GM21390 (cell line): Measurements from ENCODE around the gene CLDN2.
A peak's percentile ranks its signal among the peaks of the same experiment; 100 is the strongest.
"Not testable (repeated sequence)": the region's sequence is repeated elsewhere in the genome, so short reads cannot be mapped to it uniquely, and the experiment has no call there.

Experiments used
- ATAC-seq: cut with Tn5 transposase; IDR thresholded peaks from one replicate; pipeline ENCODE4 v1.9.1; 2021; ENCODE audit not compliant: unreplicated experiment

The CLDN2 gene

GRCh38 chrX:106919932-106920452, at the start of gene CLDN2:
Gene CLDN2, plus strand, starts transcription at chrX:106920402. Its CDS starts 7,827 bp downstream, at chrX:106928229.
- no peak for ATAC-seq

GRCh38 chrX:106872796-106873195, 47.4 kb upstream of the CLDN2 start:
- ATAC-seq: not testable (repeated sequence)

GRCh38 chrX:106874075-106874474, 46.1 kb upstream of the CLDN2 start:
- no peak for ATAC-seq

GRCh38 chrX:106875151-106875550, 45.1 kb upstream of the CLDN2 start:
- no peak for ATAC-seq

- no peak for ATAC-seq
These were observed 30.7 kb upstream of the CLDN2 start for GRCh38 chrX:106889468-106889867.

GRCh38 chrX:106891762-106892460, 28.3 kb upstream of the CLDN2 start:
- ATAC-seq: no peak

GRCh38 chrX:106894392-106894909, 25.8 kb upstream of the CLDN2 start:
- ATAC-seq: peak; percentile 65

GRCh38 chrX:106894978-106895452, 25.2 kb upstream of the CLDN2 start:
- no peak for ATAC-seq

- ATAC-seq: no peak
These were observed 22.9 kb upstream of the CLDN2 start for GRCh38 chrX:106897259-106897658.

GRCh38 chrX:106898462-106898861, 21.7 kb upstream of the CLDN2 start:
- ATAC-seq: no peak

GRCh38 chrX:106899276-106899675, 20.9 kb upstream of the CLDN2 start:
- no peak for ATAC-seq

GRCh38 chrX:106899841-106900240, 20.4 kb upstream of the CLDN2 start:
- ATAC-seq: no peak

GRCh38 chrX:106901341-106901740, 18.9 kb upstream of the CLDN2 start:
- no peak for ATAC-seq

- ATAC-seq: no peak
These were observed 18.4 kb upstream of the CLDN2 start for GRCh38 chrX:106901781-106902219.

- no peak for ATAC-seq
These were observed 17.5 kb upstream of the CLDN2 start for GRCh38 chrX:106902684-106903083.

GRCh38 chrX:106903291-106903824, 16.8 kb upstream of the CLDN2 start, which contains the start of gene RIPPLY1:
Gene RIPPLY1, minus strand, starts transcription at chrX:106903341. Its CDS starts 54 bp downstream, at chrX:106903287.
- ATAC-seq: no peak

GRCh38 chrX:106903856-106904528, 16.2 kb upstream of the CLDN2 start:
- ATAC-seq: no peak

GRCh38 chrX:106905064-106905708, 15.0 kb upstream of the CLDN2 start:
- ATAC-seq: no peak

GRCh38 chrX:106906361-106906760, 13.8 kb upstream of the CLDN2 start:
- no peak for ATAC-seq

- no peak for ATAC-seq
These were observed 7.3 kb upstream of the CLDN2 start for GRCh38 chrX:106912864-106913263.
